GM12865 (cell line): Measurements from ENCODE around the gene CST4.
A peak's percentile ranks its signal among the peaks of the same experiment; 100 is the strongest.
"Not testable (repeated sequence)": the region's sequence is repeated elsewhere in the genome, so short reads cannot be mapped to it uniquely, and the experiment has no call there.

ENCODE experiments used
- DNase-seq: peaks from one replicate; pipeline ENCODE4 v3.0.0; 2010; ENCODE audit warnings: low read depth
- H3K4me3 ChIP-seq: 2 replicates; pipeline ENCODE4 v1.5.1; 2011; ENCODE audit warnings: mild to moderate bottlenecking, low read depth, low read length, control low read depth
- TF ChIP-seq, protein P1 (sequence below): IDR thresholded peaks from 2 replicates; pipeline ENCODE4 v1.5.1; 2011; ENCODE audit warnings: low read length, control low read depth, low read depth, inconsistent platforms; ENCODE audit not compliant: insufficient read depth; ENCODE audit errors: missing control alignments

CST4 gene

GRCh38 chr20:23710771-23711170 is 21.9 kb upstream of the CST4 start:
- no peak for DNase-seq
- TF ChIP-seq, protein P1, sequence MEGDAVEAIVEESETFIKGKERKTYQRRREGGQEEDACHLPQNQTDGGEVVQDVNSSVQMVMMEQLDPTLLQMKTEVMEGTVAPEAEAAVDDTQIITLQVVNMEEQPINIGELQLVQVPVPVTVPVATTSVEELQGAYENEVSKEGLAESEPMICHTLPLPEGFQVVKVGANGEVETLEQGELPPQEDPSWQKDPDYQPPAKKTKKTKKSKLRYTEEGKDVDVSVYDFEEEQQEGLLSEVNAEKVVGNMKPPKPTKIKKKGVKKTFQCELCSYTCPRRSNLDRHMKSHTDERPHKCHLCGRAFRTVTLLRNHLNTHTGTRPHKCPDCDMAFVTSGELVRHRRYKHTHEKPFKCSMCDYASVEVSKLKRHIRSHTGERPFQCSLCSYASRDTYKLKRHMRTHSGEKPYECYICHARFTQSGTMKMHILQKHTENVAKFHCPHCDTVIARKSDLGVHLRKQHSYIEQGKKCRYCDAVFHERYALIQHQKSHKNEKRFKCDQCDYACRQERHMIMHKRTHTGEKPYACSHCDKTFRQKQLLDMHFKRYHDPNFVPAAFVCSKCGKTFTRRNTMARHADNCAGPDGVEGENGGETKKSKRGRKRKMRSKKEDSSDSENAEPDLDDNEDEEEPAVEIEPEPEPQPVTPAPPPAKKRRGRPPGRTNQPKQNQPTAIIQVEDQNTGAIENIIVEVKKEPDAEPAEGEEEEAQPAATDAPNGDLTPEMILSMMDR = no peak

GRCh38 chr20:23705895-23706294 is 17.1 kb upstream of the CST4 start:
- TF ChIP-seq, protein P1 = no peak
- no peak for DNase-seq
- no peak overlapping the region for H3K4me3 ChIP-seq

More at GRCh38 chr20:23710771-23711170, 21.9 kb upstream of the CST4 start:
- H3K4me3 ChIP-seq = no peak overlapping the region

- no peak overlapping the region for H3K4me3 ChIP-seq
- TF ChIP-seq, protein P1 = no peak
- no peak for DNase-seq
Observed at GRCh38 chr20:23702021-23702420, 13.2 kb upstream of the CST4 start.

GRCh38 chr20:23700931-23701330 is 12.1 kb upstream of the CST4 start:
- no peak for DNase-seq
- H3K4me3 ChIP-seq = no peak overlapping the region
- TF ChIP-seq, protein P1 = no peak

- TF ChIP-seq, protein P1 = no peak
- H3K4me3 ChIP-seq = no peak overlapping the region
- DNase-seq = peak; percentile 14
Observed at GRCh38 chr20:23697947-23698346, 9.1 kb upstream of the CST4 start.

GRCh38 chr20:23695068-23695395 is 6.2 kb upstream of the CST4 start:
- H3K4me3 ChIP-seq, DNase-seq: not testable (repeated sequence)

GRCh38 chr20:23694178-23695067 is 5.6 kb upstream of the CST4 start:
- not testable (repeated sequence) for DNase-seq, H3K4me3 ChIP-seq

DNA sequence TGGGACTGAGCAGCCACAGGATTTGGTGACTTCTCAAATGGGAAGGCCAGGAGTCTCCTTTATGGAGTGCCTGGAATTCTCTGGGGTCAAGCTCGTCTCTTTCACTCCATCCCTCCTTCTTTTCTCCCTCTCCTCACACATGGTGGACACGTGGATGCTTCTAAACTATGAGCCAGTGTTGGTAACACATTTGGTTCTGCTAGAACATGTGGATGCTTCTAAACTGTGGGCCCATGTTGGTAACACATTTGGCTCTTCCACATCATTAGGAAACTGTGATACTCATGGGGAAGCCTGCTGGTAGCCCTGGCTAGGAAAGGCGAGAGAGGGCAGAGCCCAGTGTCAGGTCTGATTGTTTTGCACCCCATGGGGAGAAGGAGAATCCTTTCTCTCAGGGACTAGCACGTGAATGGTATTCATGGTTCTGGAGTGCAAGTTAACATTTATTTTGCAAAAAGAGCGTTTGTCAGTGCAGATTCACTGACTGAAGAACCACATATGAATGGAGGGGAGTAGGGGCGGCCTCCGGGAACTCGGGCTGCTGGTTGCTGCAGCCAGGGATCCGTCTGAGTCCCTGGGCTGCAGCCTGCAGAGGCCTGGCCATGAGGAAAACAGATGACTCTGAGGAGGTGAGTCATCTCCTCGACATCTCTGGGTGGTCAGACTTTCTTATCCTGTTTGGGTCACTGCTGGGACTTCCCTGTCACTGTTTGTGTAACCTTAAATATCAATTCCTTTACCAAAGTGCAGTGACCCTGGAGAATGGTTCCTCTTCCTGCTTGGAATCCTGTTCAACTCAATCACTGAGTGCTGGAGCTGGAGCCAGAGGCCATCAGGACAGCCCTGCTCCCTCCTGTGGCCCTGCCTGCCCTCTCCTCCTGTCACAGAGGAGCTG is 4.1 kb upstream of the CST4 start:
- DNase-seq, H3K4me3 ChIP-seq: not testable (repeated sequence)
